Ovary (tissue), 9 donors: ENCODE data around the gene SCG2. TPM values are rescaled to one million over a fixed set of nuclear protein-coding genes. Genes with fewer than 3 reads are reported as not detected.
"Not testable (repeated sequence)": the region's sequence is repeated elsewhere in the genome, so short reads cannot be mapped to it uniquely, and the experiment has no call there.

Experiments used
- DNase-seq, 5 donors: peaks; one replicate each; pipeline ENCODE4 v3.0.0-alpha.2; 2019 to 2020
- H3K27ac ChIP-seq, 2 donors: fragments of 200-600 bp; one replicate each; pipeline versions ENCODE4 v1.5.1 to v1.8.0; 2019 to 2022
- H3K27me3 ChIP-seq: fragments of 200-600 bp; one replicate; pipeline ENCODE4 v1.8.0; 2022
- H3K36me3 ChIP-seq: fragments of 200-600 bp; sonication (generic); one replicate; pipeline ENCODE4 v1.5.1; 2019
- H3K4me1 ChIP-seq: one replicate; pipeline ENCODE4 v1.8.1; 2013; ENCODE audit warnings: mild to moderate bottlenecking, moderate library complexity; ENCODE audit not compliant: insufficient read depth
- H3K4me3 ChIP-seq: fragments of 200-600 bp; sonication (generic); one replicate; pipeline ENCODE4 v1.5.1; 2017
- H3K9me3 ChIP-seq, 2 donors: fragments of 200-600 bp in 1 of 2; sonication (generic) in 1 of 2; one replicate each; pipeline versions ENCODE4 v1.5.1 to v1.8.1; 2013 to 2019; ENCODE audit warnings: mild to moderate bottlenecking in 1 of 2, moderate library complexity in 1 of 2
- EP300 ChIP-seq: sonication (generic); formaldehyde crosslinking; IDR thresholded peaks from one replicate; pipeline ENCODE4 v1.6.1; 2017; ENCODE audit warnings: antibody characterized with exemption
- POLR2A ChIP-seq: fragments of 450-650 bp; IDR thresholded peaks from one replicate; pipeline ENCODE4 v1.6.1; 2017; ENCODE audit warnings: antibody characterized with exemption, mild to moderate bottlenecking, moderate library complexity
- WGBS, 3 donors: extraction: QIAGEN DNeasy Blood & Tissue Kit in 1 of 3; methylation state at CpG; one replicate each; pipeline versions ENCODE4 v1.1.5 to v1.1.7; 2013 to 2017; 5-methylcytosine and 5-hydroxymethylcytosine counted together
- intact Hi-C, 4 donors: fragments of 100-400 bp; cut with DNase I; formaldehyde crosslinking; loops; one replicate each; pipeline versions ENCODE4 v1.11.0 to v1.15.1; 2022 to 2023
- polyA plus RNA-seq, 2 donors: library from polyadenylated mRNA; stranded (reverse); fragments of 200-250 nt in 1 of 2; fragments of 350-450 nt in 1 of 2; fragmentation: Illumina TruSeq in 1 of 2; extraction: RNeasy Lipid Tissue Mini Kit (QIAGEN cat#74804) in 1 of 2; gene quantifications; one replicate each; pipeline ENCODE4 v1.2.3, GENCODE V29; 2013 to 2014
- total RNA-seq, 7 donors: library from RNA; depleted of rRNA in 2 of 7; stranded (reverse); fragments of >200 nt in 2 of 7; fragmentation: NEBNext Ultra II Directional in 3 of 7; extraction: Animal tissue kit (Norgen Biotek cat#: 25700) in 3 of 7; gene quantifications; one replicate each; pipeline versions ENCODE4 v1.1.0 to v1.2.4, GENCODE V29; 2016 to 2023
- TF ChIP-seq, protein P1 (sequence below), 3 donors: fragments of 450-650 bp in 2 of 3; fragments of 200-600 bp in 1 of 3; IDR thresholded peaks; one replicate each; pipeline versions ENCODE4 v1.5.1 to v1.8.0; 2016 to 2022; ENCODE audit warnings: antibody characterized with exemption in 3 of 3, mild to moderate bottlenecking in 1 of 3
- donor health status: DM: no; HTN: no; CAD: no; lungs with moderate emphysema.
- donor health status: DM: no; HTN: no; CAD: no.
- donor health status: Bipolar disorder and iron deficiency.
- donor health status: DM: yes; HTN: yes; CAD: no.
- donor health status: DM: no; HTN: no; CAD: no.
- donor health status: DM: yes; HTN: yes; CAD: no.

The SCG2 gene
- total and polyA plus RNA-seq, 9 donors: 0.18 to 6.3 (median 2.6) TPM

DNA sequence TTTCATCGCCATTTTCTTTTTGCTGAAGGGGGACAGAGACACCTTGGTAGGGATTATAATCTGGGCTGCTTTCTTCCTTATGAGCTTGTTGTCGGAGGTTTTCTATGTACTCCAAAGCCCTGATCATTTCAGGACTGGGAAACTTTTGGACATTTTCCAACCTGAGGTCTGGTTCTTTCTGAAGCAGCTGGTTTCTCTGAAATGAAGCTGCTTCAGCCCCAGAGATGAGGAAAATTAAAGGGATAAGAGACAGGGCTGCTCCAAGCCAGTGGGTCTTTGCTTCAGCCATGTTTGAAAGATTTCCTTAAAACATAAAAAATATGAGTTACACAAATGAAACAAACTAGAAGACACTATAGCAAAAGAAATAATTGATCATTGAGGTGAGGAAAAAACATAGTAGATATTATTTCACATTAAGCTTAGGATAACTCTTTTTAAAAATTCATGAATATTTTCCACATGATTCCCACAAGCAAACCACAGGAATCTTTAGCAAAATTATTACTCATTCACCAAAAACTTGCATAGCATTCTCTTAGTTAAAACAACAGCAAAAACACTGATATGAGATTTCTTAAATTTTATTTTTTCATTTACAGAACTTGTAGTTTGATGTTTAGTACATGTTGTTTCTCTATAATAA lies 3.0 kb downstream of the SCG2 start:
- intact Hi-C loops: no loop called here
- Histone ChIP-seq H3K27ac (no peak overlapping the region), H3K27me3 (no peaks in the 10 kb centered on the region), H3K36me3 (no peaks in the 10 kb centered on the region), H3K4me3 (no peak overlapping the region), H3K9me3 (no peaks in the 10 kb centered on the region), H3K4me1 (no peaks in the 10 kb centered on the region)
- no peak for DNase-seq
- TF ChIP-seq, protein P1, sequence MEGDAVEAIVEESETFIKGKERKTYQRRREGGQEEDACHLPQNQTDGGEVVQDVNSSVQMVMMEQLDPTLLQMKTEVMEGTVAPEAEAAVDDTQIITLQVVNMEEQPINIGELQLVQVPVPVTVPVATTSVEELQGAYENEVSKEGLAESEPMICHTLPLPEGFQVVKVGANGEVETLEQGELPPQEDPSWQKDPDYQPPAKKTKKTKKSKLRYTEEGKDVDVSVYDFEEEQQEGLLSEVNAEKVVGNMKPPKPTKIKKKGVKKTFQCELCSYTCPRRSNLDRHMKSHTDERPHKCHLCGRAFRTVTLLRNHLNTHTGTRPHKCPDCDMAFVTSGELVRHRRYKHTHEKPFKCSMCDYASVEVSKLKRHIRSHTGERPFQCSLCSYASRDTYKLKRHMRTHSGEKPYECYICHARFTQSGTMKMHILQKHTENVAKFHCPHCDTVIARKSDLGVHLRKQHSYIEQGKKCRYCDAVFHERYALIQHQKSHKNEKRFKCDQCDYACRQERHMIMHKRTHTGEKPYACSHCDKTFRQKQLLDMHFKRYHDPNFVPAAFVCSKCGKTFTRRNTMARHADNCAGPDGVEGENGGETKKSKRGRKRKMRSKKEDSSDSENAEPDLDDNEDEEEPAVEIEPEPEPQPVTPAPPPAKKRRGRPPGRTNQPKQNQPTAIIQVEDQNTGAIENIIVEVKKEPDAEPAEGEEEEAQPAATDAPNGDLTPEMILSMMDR (IDR thresholded peaks at IDR 0.05): no peak
- TF ChIP-seq EP300 (no peak), POLR2A (no peak)
- WGBS, 3 donors: 53 to 70% (median 55%) methylated on average over 2 of the region's 2 CpGs

DNA sequence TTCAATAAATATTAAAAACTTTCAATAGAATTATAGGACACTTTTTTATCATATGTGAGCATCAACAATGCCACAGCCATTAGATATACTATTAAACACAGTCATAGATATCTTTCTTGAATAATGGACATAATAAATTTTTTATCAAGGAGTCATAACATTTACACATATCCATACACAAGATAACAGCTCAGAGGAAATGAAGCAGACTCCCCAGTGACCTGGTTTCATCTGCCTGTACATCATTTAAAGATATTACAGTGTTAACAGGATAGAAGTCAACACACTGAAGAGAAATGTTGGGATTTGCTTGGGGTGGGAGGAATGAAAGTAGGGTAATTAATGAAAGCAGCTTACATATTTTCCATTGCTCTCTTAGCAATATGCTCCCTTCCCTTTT lies 5.1 kb downstream of the SCG2 start:
- no peaks in the 10 kb centered on the region for H3K9me3 ChIP-seq
- H3K4me3 ChIP-seq: no peak overlapping the region
- no peaks in the 10 kb centered on the region for H3K27me3 ChIP-seq
- no peak overlapping the region for H3K27ac ChIP-seq
- no peak for DNase-seq
- no peaks in the 10 kb centered on the region for H3K4me1 ChIP-seq
- intact Hi-C loops: no loop called here
- no peak for TF ChIP-seq POLR2A
- TF ChIP-seq, protein P1 (IDR thresholded peaks at IDR 0.05): no peak
- no peak for TF ChIP-seq EP300
- H3K36me3 ChIP-seq: no peaks in the 10 kb centered on the region

DNA sequence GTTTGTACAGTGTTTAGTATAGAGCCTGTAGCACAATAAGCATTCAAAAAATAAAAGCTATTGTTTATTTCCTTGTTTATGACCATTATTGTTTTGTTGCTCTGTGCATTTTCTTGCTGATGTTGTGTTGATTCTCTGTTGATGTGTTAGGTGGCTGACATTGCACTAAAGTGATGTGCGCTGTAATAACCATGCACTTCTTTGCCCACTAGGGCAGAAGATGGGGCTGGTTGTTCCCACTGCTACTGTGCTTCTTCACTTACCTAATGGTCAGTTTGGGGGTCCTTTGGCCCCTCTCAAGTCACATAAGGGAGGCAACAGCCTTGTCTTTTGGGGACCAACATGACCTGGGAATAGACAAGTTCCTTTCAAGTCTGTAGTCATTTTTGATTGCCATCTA lies 6.0 kb downstream of the SCG2 start:
- Histone ChIP-seq H3K27me3 (no peaks in the 10 kb centered on the region), H3K4me1 (no peaks in the 10 kb centered on the region), H3K36me3 (no peaks in the 10 kb centered on the region), H3K27ac (no peak overlapping the region), H3K4me3 (no peak overlapping the region), H3K9me3 (no peaks in the 10 kb centered on the region)
- TF ChIP-seq, protein P1 (IDR thresholded peaks at IDR 0.05): no peak
- TF ChIP-seq EP300 (no peak), POLR2A (no peak)
- DNase-seq: no peak
- intact Hi-C loops: no loop called here
- WGBS, 3 donors: 88 to 100% (median 100%) methylated on average over 1 of the region's 1 CpG

DNA sequence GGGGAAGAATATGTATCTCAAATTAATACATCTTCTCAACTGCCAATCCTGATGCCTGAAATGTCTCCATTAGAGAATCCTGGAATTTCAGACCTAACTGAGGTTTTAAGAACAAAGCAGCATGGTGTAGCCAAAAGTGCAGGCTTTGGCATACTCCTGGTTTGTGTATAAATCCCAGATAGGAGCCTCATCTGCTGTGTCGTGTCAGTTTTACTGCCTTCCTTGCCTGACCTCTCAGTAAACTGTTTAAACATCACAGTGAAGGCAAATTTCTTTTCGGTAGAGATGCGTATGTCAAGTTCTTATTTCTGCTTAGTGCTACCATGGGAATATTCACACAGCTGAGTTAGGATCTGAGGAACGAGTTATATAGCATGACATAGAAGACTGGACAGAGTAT lies 7.3 kb downstream of the SCG2 start:
- no peak overlapping the region for H3K27ac ChIP-seq
- intact Hi-C loops: no loop called here
- TF ChIP-seq EP300: no peak
- no peak for DNase-seq
- H3K4me1 ChIP-seq: no peaks in the 10 kb centered on the region
- H3K4me3 ChIP-seq: no peak overlapping the region
- H3K27me3 ChIP-seq: no peaks in the 10 kb centered on the region
- WGBS, 3 donors: 42 to 43% (median 42%) methylated on average over 4 of the region's 4 CpGs
- H3K9me3 ChIP-seq: no peaks in the 10 kb centered on the region
- H3K36me3 ChIP-seq: no peaks in the 10 kb centered on the region

DNA sequence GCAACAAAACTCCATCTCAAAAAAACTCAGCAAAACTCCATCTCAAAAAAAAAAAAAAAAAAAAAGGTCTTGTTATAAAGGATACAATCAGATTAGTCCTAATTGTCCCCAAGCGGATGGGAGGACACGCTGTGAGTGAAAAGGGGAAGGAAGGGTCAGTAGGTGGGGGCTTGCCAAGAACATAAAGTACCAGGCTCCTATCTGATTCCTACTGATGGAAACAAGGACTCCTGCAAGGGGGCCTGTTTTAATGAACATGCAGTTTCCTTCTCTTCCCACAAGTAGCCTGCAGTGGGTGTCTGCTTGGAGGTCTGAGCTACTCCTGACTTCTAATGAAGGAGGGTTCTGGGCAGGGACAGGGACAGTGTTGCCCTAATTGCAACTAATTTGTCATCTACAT lies 7.9 kb downstream of the SCG2 start:
- TF ChIP-seq POLR2A: no peak
- H3K27me3 ChIP-seq: no peaks in the 10 kb centered on the region
- H3K4me1 ChIP-seq: no peaks in the 10 kb centered on the region
- no peak for DNase-seq
- intact Hi-C loops: no loop called here
- H3K4me3 ChIP-seq: no peak overlapping the region
- H3K9me3 ChIP-seq: no peaks in the 10 kb centered on the region
- no peak overlapping the region for H3K27ac ChIP-seq
- H3K36me3 ChIP-seq: no peaks in the 10 kb centered on the region
- 78 to 83% (median 82%) methylated on average over 2 of the region's 2 CpGs for WGBS, 3 donors

DNA sequence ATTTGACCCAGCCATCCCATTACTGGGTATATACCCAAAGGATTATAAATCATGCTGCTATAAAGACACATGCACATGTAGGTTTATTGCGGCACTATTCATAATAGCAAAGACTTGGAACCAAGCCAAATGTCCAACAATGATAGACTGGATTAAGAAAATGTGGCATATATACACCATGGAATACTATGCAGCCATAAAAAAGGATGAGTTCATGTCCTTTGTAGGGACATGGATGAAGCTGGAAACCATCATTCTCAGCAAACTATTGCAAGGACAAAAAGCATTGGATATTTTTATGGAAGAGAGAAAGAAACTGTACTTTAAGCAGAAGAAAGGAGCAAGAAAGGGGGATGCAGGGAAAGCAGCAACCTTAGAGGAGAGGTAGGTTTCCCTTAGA lies 9.5 kb downstream of the SCG2 start:
- intact Hi-C loops, H3K4me1 ChIP-seq, H3K36me3 ChIP-seq, H3K9me3 ChIP-seq, DNase-seq, H3K27ac ChIP-seq, H3K4me3 ChIP-seq, H3K27me3 ChIP-seq: not testable (repeated sequence)
- whole genome bisulfite sequencing, 3 donors: 81 to 100% (median 97%) methylated on average over 1 of the region's 1 CpG
